GM13976 (cell line): ENCODE measurements around the gene GJB6.
A peak's percentile ranks its signal among the peaks of the same experiment; 100 is the strongest.

Experiments used
- DNase-seq: peaks from one replicate; pipeline ENCODE4 v3.0.0; 2012; ENCODE audit warnings: low spot score
- in situ Hi-C: fragments of 300-500 bp; cut with MboI; formaldehyde crosslinking; loops from one replicate; pipeline ENCODE4 v1.12.0; 2022; ENCODE audit warnings: low sequenced_read_pairs, mixed read lengths, inconsistent platforms; ENCODE audit not compliant: unreplicated experiment
- TF ChIP-seq, protein P1 (sequence below): IDR thresholded peaks from 2 replicates; pipeline ENCODE4 v1.5.1; 2012; ENCODE audit warnings: borderline replicate concordance, mild to moderate bottlenecking; ENCODE audit not compliant: insufficient read depth; ENCODE audit errors: extremely low read depth, missing control alignments, control extremely low read depth

GJB6 gene

DNA sequence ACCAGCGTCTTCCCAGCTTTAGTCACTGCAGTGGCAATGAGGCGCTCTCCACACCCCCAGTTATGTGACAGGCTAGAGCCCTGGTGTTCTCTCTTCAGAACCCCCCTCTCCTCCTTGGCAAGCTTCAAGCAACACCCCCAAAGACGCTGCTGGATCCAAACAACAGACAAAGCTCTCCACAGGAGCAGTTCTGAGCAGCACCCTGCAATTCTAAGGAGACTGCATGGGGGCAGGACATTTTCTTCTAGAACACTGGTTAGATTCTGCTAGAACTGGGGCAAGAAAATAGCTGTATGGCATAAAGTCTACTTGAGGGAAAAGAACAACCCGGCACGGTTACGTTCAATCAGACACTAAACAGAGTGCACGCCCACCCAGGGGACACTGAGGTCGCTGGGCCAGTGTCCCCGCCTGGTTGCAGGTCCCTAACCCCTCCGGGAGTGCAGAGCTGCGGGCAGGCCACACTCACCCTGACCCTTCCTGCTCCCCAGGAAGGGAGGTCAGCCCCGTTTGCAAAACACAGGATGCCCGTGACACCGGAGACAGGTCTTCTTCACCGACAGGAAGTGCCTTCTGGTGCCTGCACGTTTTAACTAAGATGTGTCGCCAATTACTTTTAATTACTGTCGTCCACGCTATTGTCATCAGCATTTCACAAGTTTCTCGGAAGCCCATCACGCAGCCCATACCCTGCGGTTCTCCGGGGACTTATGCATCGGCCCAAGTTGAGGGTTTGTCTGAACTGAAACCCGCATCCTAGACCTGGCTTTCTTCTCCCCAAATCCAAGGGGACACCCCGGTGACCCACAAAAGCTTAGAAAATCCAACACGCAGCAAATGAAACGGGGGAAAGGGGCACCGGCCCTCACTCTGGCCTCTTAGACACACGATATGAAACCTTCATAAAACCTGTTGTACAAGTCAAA, 943 bp downstream of the GJB6 start:
- no peak for DNase-seq
- TF ChIP-seq, protein P1, sequence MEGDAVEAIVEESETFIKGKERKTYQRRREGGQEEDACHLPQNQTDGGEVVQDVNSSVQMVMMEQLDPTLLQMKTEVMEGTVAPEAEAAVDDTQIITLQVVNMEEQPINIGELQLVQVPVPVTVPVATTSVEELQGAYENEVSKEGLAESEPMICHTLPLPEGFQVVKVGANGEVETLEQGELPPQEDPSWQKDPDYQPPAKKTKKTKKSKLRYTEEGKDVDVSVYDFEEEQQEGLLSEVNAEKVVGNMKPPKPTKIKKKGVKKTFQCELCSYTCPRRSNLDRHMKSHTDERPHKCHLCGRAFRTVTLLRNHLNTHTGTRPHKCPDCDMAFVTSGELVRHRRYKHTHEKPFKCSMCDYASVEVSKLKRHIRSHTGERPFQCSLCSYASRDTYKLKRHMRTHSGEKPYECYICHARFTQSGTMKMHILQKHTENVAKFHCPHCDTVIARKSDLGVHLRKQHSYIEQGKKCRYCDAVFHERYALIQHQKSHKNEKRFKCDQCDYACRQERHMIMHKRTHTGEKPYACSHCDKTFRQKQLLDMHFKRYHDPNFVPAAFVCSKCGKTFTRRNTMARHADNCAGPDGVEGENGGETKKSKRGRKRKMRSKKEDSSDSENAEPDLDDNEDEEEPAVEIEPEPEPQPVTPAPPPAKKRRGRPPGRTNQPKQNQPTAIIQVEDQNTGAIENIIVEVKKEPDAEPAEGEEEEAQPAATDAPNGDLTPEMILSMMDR, result no peak
- in situ Hi-C loops, result no loop called here

DNA sequence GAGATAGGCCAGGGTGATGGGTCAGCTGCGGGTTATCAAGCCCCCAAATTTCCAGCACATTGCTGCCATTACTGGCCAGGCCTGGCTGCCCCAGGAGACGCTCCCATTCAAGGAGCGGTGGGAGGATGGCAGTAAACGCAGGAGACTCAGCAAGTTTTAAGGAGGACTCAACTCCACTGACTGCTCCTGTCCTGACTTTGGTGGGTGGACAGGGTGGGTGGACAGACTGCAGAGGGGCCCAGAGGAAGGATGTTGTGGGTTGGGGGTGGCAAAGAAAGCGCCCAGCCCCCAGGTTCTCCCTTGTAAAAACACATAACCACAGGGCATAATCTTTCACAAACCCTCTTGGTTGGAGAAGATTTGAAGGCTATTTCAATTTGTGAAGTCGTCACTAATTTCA, 4.4 kb downstream of the GJB6 start:
- DNase-seq, result no peak
- in situ Hi-C loops, result no loop called here
- TF ChIP-seq, protein P1, result no peak

DNA sequence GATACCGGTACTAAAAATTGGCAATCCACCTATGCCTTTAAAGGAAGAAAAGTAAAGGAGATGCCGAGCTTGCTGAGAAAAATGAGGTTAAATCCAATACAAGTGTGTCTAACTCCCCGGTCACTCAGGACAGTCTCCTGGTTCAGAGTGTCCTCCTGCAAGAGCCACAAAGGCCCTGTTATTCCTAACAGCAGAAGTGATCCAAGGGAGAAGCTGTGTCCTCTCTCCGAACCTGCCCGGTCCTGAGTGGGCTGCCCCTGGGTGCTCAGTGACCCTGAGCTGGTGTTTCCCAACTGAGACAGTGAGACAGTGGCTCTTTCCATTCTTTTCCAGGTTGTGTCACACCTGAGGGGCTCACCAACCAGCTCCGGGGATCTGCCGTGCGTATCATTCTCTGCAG, 4.8 kb downstream of the GJB6 start:
- in situ Hi-C loops, result no loop called here
- TF ChIP-seq, protein P1, result no peak

DNA sequence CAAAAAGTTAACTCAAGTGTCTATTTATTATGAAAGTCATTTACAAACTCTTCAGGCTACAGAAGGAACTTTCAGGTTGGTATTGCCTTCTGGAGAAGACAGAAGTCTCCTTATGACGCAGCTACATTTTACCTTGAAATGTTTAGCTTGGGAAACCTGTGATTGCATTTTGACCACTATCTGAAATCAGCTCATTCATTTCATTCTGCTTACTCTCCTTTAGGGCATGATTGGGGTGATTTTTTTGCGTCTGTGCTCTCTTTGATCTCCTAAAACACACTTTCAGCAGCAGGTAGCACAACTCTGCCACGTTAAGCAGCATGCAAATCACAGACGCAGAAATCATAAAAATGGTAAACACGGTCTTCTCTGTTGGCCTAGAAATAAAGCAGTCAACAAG, 9.6 kb downstream of the GJB6 start:
- DNase-seq, result no peak
- TF ChIP-seq, protein P1, result no peak
- in situ Hi-C loops, result no loop called here

More for the DNA sequence above, 4.8 kb downstream of the GJB6 start:
- no peak for DNase-seq

DNA sequence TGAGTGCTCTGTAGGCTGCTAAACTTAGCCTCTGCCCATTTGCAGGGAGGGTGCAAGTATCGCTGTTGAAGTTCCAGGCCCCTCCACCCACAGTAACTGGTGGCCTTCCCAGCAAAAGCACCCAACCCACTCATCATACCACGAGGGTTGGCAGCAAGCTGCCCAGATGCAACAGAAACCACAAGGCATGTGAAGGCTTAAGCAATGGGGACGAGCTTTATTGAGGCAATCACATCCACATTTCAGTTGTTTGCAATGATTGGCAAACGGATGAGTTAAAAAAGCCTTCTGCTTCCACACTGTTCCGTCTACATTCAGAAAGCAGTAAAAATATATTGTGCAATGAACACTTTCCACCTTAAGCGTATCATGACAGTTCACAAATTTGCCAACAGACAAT, 10.3 kb downstream of the GJB6 start:
- TF ChIP-seq, protein P1, result no peak
- in situ Hi-C loops, result no loop called here
- DNase-seq, result no peak

DNA sequence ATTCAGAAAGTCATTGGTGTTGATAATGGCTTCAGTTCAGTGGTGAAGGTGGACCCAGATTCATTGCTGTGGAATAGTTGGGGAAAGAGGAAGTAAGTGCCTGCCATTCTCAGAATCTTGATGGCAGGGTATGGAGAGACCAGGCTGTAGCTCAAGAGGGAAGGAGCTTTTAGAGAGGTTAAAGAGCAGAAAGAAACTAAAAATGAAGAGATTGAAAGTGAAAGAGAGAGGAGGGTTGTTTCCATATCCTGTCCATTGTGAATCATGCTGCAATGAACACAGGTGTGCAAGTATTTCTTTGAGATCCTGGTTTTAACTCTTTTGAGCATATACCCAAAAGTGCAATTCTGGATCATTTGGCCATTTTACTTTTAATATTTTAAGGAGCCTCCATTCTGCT, 12.5 kb downstream of the GJB6 start:
- DNase-seq, result peak; percentile 50
- in situ Hi-C loops, result no loop called here
- TF ChIP-seq, protein P1, result no peak
